ENCODE measurements around the gene GDF15.
"Not testable (repeated sequence)": the region's sequence is repeated elsewhere in the genome, so short reads cannot be mapped to it uniquely, and the experiment has no call there.

Gene GDF15

GRCh38 chr19:18361646-18362045 lies 24.3 kb upstream of the GDF15 start:
- Histone ChIP-seq H3K36me3 (ENCODE audit: insufficient read depth, low read length) (no peaks in the 10 kb centered on the region), H3K4me3 (ENCODE audit: low read depth in 1 of 2, low read length in 2 of 2) (no peak overlapping the region), H3K27me3 (ENCODE audit: insufficient read depth, low read length, poor library complexity) (no peaks in the 10 kb centered on the region), H2AFZ (ENCODE audit: low read depth, low read length) (no peak overlapping the region), H3K9ac (ENCODE audit: low read depth, low read length) (no peak overlapping the region), H3K79me2 (ENCODE audit: insufficient read depth, low read length) (no peaks in the 10 kb centered on the region), H3K4me1 (ENCODE audit: insufficient read depth, low read length) (no peaks in the 10 kb centered on the region), H3K9me3 (ENCODE audit: insufficient read depth, low read length, severe bottlenecking) (no peaks in the 10 kb centered on the region), H3K27ac (ENCODE audit: low read length) (no peak overlapping the region), H4K20me1 (ENCODE audit: insufficient read depth, low read length) (no peaks in the 10 kb centered on the region), H3K4me2 (ENCODE audit: insufficient read depth, low read length) (no peak overlapping the region)
- no peak for TF ChIP-seq EZH2 (IDR thresholded peaks at IDR 0.05; ENCODE audit: borderline replicate concordance, low read depth, low read length, severe bottlenecking)
- TF ChIP-seq, protein P1, sequence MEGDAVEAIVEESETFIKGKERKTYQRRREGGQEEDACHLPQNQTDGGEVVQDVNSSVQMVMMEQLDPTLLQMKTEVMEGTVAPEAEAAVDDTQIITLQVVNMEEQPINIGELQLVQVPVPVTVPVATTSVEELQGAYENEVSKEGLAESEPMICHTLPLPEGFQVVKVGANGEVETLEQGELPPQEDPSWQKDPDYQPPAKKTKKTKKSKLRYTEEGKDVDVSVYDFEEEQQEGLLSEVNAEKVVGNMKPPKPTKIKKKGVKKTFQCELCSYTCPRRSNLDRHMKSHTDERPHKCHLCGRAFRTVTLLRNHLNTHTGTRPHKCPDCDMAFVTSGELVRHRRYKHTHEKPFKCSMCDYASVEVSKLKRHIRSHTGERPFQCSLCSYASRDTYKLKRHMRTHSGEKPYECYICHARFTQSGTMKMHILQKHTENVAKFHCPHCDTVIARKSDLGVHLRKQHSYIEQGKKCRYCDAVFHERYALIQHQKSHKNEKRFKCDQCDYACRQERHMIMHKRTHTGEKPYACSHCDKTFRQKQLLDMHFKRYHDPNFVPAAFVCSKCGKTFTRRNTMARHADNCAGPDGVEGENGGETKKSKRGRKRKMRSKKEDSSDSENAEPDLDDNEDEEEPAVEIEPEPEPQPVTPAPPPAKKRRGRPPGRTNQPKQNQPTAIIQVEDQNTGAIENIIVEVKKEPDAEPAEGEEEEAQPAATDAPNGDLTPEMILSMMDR (IDR thresholded peaks at IDR 0.05; ENCODE audit: borderline replicate concordance, extremely low read depth, low read length, poor library complexity, severe bottlenecking), result no peak
- DNase-seq, result no peak
- ATAC-seq (ENCODE audit: insufficient read depth, low read depth), result no peak

DNA sequence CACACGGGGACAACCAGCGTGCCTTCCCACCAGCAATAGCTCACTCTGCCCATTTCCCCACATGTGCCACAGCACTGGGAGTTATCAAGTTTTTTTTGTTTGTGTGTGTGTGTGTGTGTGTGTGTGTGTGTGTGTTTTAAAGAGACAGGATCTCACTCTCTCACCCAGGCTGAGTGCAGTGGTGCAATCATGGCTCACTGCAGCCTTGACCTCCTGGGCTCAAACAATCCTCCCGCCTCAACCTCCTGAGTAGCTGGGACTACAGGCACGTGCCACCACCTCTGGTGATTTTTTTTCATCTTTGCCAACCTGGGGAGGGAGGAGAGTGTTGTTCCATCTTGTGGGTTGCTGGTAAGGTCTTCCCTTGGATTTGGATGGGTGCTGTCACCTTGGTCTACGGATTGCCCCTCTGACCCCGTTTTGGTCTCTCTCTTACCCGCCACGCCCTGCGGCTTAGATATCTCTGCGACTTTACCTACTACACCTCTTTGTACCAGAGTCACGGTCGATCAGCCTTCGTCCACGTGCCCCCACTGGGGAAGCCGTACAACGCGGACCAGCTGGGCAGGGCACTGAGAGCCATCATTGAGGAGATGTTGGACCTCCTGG lies 22.9 kb upstream of the GDF15 start:
- TF ChIP-seq, protein P1 (IDR thresholded peaks at IDR 0.05; ENCODE audit: borderline replicate concordance, extremely low read depth, low read length, poor library complexity, severe bottlenecking), result no peak
- no peak for TF ChIP-seq EZH2 (IDR thresholded peaks at IDR 0.05; ENCODE audit: borderline replicate concordance, low read depth, low read length, severe bottlenecking)
- no peaks in the 10 kb centered on the region for H4K20me1 ChIP-seq (ENCODE audit: insufficient read depth, low read length)
- H3K4me1 ChIP-seq (ENCODE audit: insufficient read depth, low read length), result no peaks in the 10 kb centered on the region
- DNase-seq (no peak), ATAC-seq (ENCODE audit: insufficient read depth, low read depth) (no peak)
- H3K79me2 ChIP-seq (ENCODE audit: insufficient read depth, low read length), result no peaks in the 10 kb centered on the region
- H2AFZ ChIP-seq (ENCODE audit: low read depth, low read length), result no peak overlapping the region
- no peak overlapping the region for H3K9ac ChIP-seq (ENCODE audit: low read depth, low read length)
- H3K27ac ChIP-seq (ENCODE audit: low read length), result no peak overlapping the region
- H3K27me3 ChIP-seq (ENCODE audit: insufficient read depth, low read length, poor library complexity), result no peaks in the 10 kb centered on the region
- H3K4me3 ChIP-seq (ENCODE audit: low read depth in 1 of 2, low read length in 2 of 2), result no peak overlapping the region
- H3K9me3 ChIP-seq (ENCODE audit: insufficient read depth, low read length, severe bottlenecking), result no peaks in the 10 kb centered on the region
- no peak overlapping the region for H3K4me2 ChIP-seq (ENCODE audit: insufficient read depth, low read length)
- H3K36me3 ChIP-seq (ENCODE audit: insufficient read depth, low read length), result no peaks in the 10 kb centered on the region

- no peak for ATAC-seq (ENCODE audit: insufficient read depth, low read depth)
- no peak for TF ChIP-seq EZH2 (IDR thresholded peaks at IDR 0.05; ENCODE audit: borderline replicate concordance, low read depth, low read length, severe bottlenecking)
- TF ChIP-seq, protein P1 (IDR thresholded peaks at IDR 0.05; ENCODE audit: borderline replicate concordance, extremely low read depth, low read length, poor library complexity, severe bottlenecking), result no peak
- no peaks in the 10 kb centered on the region for H3K4me1 ChIP-seq (ENCODE audit: insufficient read depth, low read length)
- no peak overlapping the region for H3K27ac ChIP-seq (ENCODE audit: low read length)
- H3K79me2 ChIP-seq (ENCODE audit: insufficient read depth, low read length), result no peaks in the 10 kb centered on the region
- H3K4me2 ChIP-seq (ENCODE audit: insufficient read depth, low read length), result no peak overlapping the region
- no peaks in the 10 kb centered on the region for H3K9me3 ChIP-seq (ENCODE audit: insufficient read depth, low read length, severe bottlenecking)
- no peak overlapping the region for H3K4me3 ChIP-seq (ENCODE audit: low read depth in 1 of 2, low read length in 2 of 2)
- H2AFZ ChIP-seq (ENCODE audit: low read depth, low read length), result no peak overlapping the region
- DNase-seq, result no peak
- H3K27me3 ChIP-seq (ENCODE audit: insufficient read depth, low read length, poor library complexity), result no peaks in the 10 kb centered on the region
- H4K20me1 ChIP-seq (ENCODE audit: insufficient read depth, low read length), result no peaks in the 10 kb centered on the region
- H3K9ac ChIP-seq (ENCODE audit: low read depth, low read length), result no peak overlapping the region
- H3K36me3 ChIP-seq (ENCODE audit: insufficient read depth, low read length), result no peaks in the 10 kb centered on the region
These were observed 22.2 kb upstream of the GDF15 start for GRCh38 chr19:18363787-18364186.

- H3K36me3 ChIP-seq (ENCODE audit: insufficient read depth, low read length); ATAC-seq (ENCODE audit: insufficient read depth, low read depth); H3K27ac ChIP-seq (ENCODE audit: low read length); DNase-seq; H3K79me2 ChIP-seq (ENCODE audit: insufficient read depth, low read length); H3K4me3 ChIP-seq (ENCODE audit: low read depth in 1 of 2, low read length in 2 of 2); H3K4me2 ChIP-seq (ENCODE audit: insufficient read depth, low read length); H3K9me3 ChIP-seq (ENCODE audit: insufficient read depth, low read length, severe bottlenecking); H3K27me3 ChIP-seq (ENCODE audit: insufficient read depth, low read length, poor library complexity); H3K9ac ChIP-seq (ENCODE audit: low read depth, low read length); H4K20me1 ChIP-seq (ENCODE audit: insufficient read depth, low read length); H2AFZ ChIP-seq (ENCODE audit: low read depth, low read length); H3K4me1 ChIP-seq (ENCODE audit: insufficient read depth, low read length): not testable (repeated sequence)
These were observed 21.6 kb upstream of the GDF15 start for GRCh38 chr19:18364277-18364825.
